HUES48 (cell line): ENCODE data around the gene ZG16B.

Experiments
- H3K27ac ChIP-seq: one replicate; pipeline ENCODE4 v1.7.0; 2013; ENCODE audit warnings: low read depth, low read length, inconsistent platforms
- H3K27me3 ChIP-seq: 2 replicates; pipeline ENCODE4 v1.6.1; 2013; ENCODE audit warnings: mild to moderate bottlenecking, low read length; ENCODE audit not compliant: control insufficient read depth, insufficient read depth
- H3K36me3 ChIP-seq: 2 replicates; pipeline ENCODE4 v1.6.1; 2013; ENCODE audit warnings: low read length; ENCODE audit not compliant: control insufficient read depth, insufficient read depth
- H3K4me1 ChIP-seq: 2 replicates; pipeline ENCODE4 v1.6.1; 2013; ENCODE audit warnings: mild to moderate bottlenecking, low read length; ENCODE audit not compliant: control insufficient read depth, insufficient read depth
- H3K4me3 ChIP-seq: 2 replicates; pipeline ENCODE4 v1.5.1; 2013; ENCODE audit warnings: mild to moderate bottlenecking, low read depth, low read length
- H3K9ac ChIP-seq: 2 replicates; pipeline ENCODE4 v1.6.1; 2013; ENCODE audit warnings: mild to moderate bottlenecking, low read depth, low read length, moderate library complexity
- H3K9me3 ChIP-seq: 2 replicates; pipeline ENCODE4 v1.6.1; 2013; ENCODE audit warnings: low read length; ENCODE audit not compliant: control insufficient read depth, insufficient read depth

ZG16B gene

GRCh38 chr16:2790631-2791030 is 39.5 kb upstream of the ZG16B start:
- H3K9me3 ChIP-seq, result no peaks in the 10 kb centered on the region
- H3K4me1 ChIP-seq, result no peaks in the 10 kb centered on the region
- no peak overlapping the region for H3K4me3 ChIP-seq
- H3K27me3 ChIP-seq, result peaks cover 10% of the 10 kb centered on the region; the same call in 1 of the 2 replicates
- no peaks in the 10 kb centered on the region for H3K36me3 ChIP-seq
- H3K9ac ChIP-seq, result no peak overlapping the region
- no peak overlapping the region for H3K27ac ChIP-seq

- Histone ChIP-seq H3K36me3 (no peaks in the 10 kb centered on the region), H3K27me3 (peaks cover 4% of the 10 kb centered on the region; the same call in 1 of the 2 replicates), H3K9me3 (no peaks in the 10 kb centered on the region), H3K4me3 (no peak overlapping the region), H3K4me1 (no peaks in the 10 kb centered on the region), H3K9ac (no peak overlapping the region), H3K27ac (no peak overlapping the region)
Observed at GRCh38 chr16:2791174-2791573, 38.9 kb upstream of the ZG16B start.

GRCh38 chr16:2792940-2793339 is 37.2 kb upstream of the ZG16B start:
- no peaks in the 10 kb centered on the region for H3K27me3 ChIP-seq

GRCh38 chr16:2795395-2796143 is 34.5 kb upstream of the ZG16B start:
- Histone ChIP-seq H3K36me3 (no peaks in the 10 kb centered on the region), H3K4me3 (no peak overlapping the region), H3K4me1 (no peaks in the 10 kb centered on the region), H3K27ac (no peak overlapping the region), H3K9me3 (no peaks in the 10 kb centered on the region), H3K27me3 (no peaks in the 10 kb centered on the region), H3K9ac (no peak overlapping the region)

More at GRCh38 chr16:2792940-2793339, 37.2 kb upstream of the ZG16B start:
- no peak overlapping the region for H3K4me3 ChIP-seq
- H3K4me1 ChIP-seq, result no peaks in the 10 kb centered on the region
- H3K9ac ChIP-seq, result no peak overlapping the region
- no peak overlapping the region for H3K27ac ChIP-seq
- H3K9me3 ChIP-seq, result no peaks in the 10 kb centered on the region
- H3K36me3 ChIP-seq, result no peaks in the 10 kb centered on the region

GRCh38 chr16:2798723-2799204 is 31.3 kb upstream of the ZG16B start:
- peaks cover 4% of the 10 kb centered on the region; the same call in 1 of the 2 replicates for H3K9me3 ChIP-seq
- H3K9ac ChIP-seq, result no peak overlapping the region
- no peak overlapping the region for H3K27ac ChIP-seq
- H3K36me3 ChIP-seq, result no peaks in the 10 kb centered on the region
- no peaks in the 10 kb centered on the region for H3K27me3 ChIP-seq
- no peak overlapping the region for H3K4me3 ChIP-seq
- H3K4me1 ChIP-seq, result no peaks in the 10 kb centered on the region

GRCh38 chr16:2799205-2799858 is 30.8 kb upstream of the ZG16B start:
- H3K27ac ChIP-seq, result no peak overlapping the region
- peaks cover 4% of the 10 kb centered on the region; the same call in 1 of the 2 replicates for H3K9me3 ChIP-seq
- H3K9ac ChIP-seq, result no peak overlapping the region
- H3K4me3 ChIP-seq, result no peak overlapping the region
- no peaks in the 10 kb centered on the region for H3K27me3 ChIP-seq
- no peaks in the 10 kb centered on the region for H3K4me1 ChIP-seq
- no peaks in the 10 kb centered on the region for H3K36me3 ChIP-seq

GRCh38 chr16:2799859-2800226 is 30.3 kb upstream of the ZG16B start:
- H3K9ac ChIP-seq, result no peak overlapping the region
- no peak overlapping the region for H3K4me3 ChIP-seq
- H3K4me1 ChIP-seq, result no peaks in the 10 kb centered on the region
- H3K36me3 ChIP-seq, result no peaks in the 10 kb centered on the region
- H3K27me3 ChIP-seq, result no peaks in the 10 kb centered on the region
- no peak overlapping the region for H3K27ac ChIP-seq
- peaks cover 4% of the 10 kb centered on the region; the same call in 1 of the 2 replicates for H3K9me3 ChIP-seq

- H3K4me1 ChIP-seq, result no peaks in the 10 kb centered on the region
- H3K36me3 ChIP-seq, result no peaks in the 10 kb centered on the region
- no peak overlapping the region for H3K4me3 ChIP-seq
- no peaks in the 10 kb centered on the region for H3K27me3 ChIP-seq
- no peak overlapping the region for H3K9ac ChIP-seq
- no peak overlapping the region for H3K27ac ChIP-seq
- H3K9me3 ChIP-seq, result peaks cover 4% of the 10 kb centered on the region; the same call in 1 of the 2 replicates
Observed at GRCh38 chr16:2803545-2804195, 26.4 kb upstream of the ZG16B start.

- Histone ChIP-seq H3K4me1 (no peaks in the 10 kb centered on the region), H3K36me3 (no peaks in the 10 kb centered on the region), H3K4me3 (no peak overlapping the region), H3K27ac (no peak overlapping the region), H3K9me3 (peaks cover 4% of the 10 kb centered on the region; the same call in 1 of the 2 replicates), H3K9ac (no peak overlapping the region), H3K27me3 (no peaks in the 10 kb centered on the region)
Observed at GRCh38 chr16:2804728-2805127, 25.4 kb upstream of the ZG16B start.

GRCh38 chr16:2806286-2806685 is 23.8 kb upstream of the ZG16B start:
- Histone ChIP-seq H3K9ac (no peak overlapping the region), H3K27me3 (no peaks in the 10 kb centered on the region), H3K27ac (no peak overlapping the region), H3K4me1 (no peaks in the 10 kb centered on the region), H3K36me3 (no peaks in the 10 kb centered on the region), H3K4me3 (no peak overlapping the region), H3K9me3 (peaks cover 4% of the 10 kb centered on the region; the same call in 1 of the 2 replicates)

GRCh38 chr16:2808181-2808580 is 21.9 kb upstream of the ZG16B start:
- no peak overlapping the region for H3K9ac ChIP-seq
- H3K4me3 ChIP-seq, result no peak overlapping the region
- no peaks in the 10 kb centered on the region for H3K36me3 ChIP-seq
- no peak overlapping the region for H3K27ac ChIP-seq
- H3K27me3 ChIP-seq, result no peaks in the 10 kb centered on the region
- H3K9me3 ChIP-seq, result peaks cover 4% of the 10 kb centered on the region; the same call in 1 of the 2 replicates
- no peaks in the 10 kb centered on the region for H3K4me1 ChIP-seq
